AG09309 (cell line): ENCODE results near the gene ALAS1.

ENCODE experiments used
- DNase-seq: peaks from one replicate; pipeline ENCODE4 v3.0.0-alpha.2; 2010; ENCODE audit warnings: low read depth
- H3K4me3 ChIP-seq: 2 replicates; pipeline ENCODE4 v1.5.1; 2011; ENCODE audit warnings: mild to moderate bottlenecking, low read depth, low read length, moderate library complexity; ENCODE audit not compliant: control insufficient read depth
- TF ChIP-seq, protein P1 (sequence below): IDR thresholded peaks from 2 replicates; pipeline ENCODE4 v1.5.1; 2011; ENCODE audit warnings: mild to moderate bottlenecking, low read depth, low read length, inconsistent platforms; ENCODE audit not compliant: insufficient read depth, control insufficient read depth; ENCODE audit errors: missing control alignments

Gene ALAS1

GRCh38 chr3:52248816-52249547 lies 51.0 kb downstream of the ALAS1 start:
- H3K4me3 ChIP-seq = no peak overlapping the region
- TF ChIP-seq, protein P1, sequence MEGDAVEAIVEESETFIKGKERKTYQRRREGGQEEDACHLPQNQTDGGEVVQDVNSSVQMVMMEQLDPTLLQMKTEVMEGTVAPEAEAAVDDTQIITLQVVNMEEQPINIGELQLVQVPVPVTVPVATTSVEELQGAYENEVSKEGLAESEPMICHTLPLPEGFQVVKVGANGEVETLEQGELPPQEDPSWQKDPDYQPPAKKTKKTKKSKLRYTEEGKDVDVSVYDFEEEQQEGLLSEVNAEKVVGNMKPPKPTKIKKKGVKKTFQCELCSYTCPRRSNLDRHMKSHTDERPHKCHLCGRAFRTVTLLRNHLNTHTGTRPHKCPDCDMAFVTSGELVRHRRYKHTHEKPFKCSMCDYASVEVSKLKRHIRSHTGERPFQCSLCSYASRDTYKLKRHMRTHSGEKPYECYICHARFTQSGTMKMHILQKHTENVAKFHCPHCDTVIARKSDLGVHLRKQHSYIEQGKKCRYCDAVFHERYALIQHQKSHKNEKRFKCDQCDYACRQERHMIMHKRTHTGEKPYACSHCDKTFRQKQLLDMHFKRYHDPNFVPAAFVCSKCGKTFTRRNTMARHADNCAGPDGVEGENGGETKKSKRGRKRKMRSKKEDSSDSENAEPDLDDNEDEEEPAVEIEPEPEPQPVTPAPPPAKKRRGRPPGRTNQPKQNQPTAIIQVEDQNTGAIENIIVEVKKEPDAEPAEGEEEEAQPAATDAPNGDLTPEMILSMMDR = no peak
- no peak for DNase-seq

DNA sequence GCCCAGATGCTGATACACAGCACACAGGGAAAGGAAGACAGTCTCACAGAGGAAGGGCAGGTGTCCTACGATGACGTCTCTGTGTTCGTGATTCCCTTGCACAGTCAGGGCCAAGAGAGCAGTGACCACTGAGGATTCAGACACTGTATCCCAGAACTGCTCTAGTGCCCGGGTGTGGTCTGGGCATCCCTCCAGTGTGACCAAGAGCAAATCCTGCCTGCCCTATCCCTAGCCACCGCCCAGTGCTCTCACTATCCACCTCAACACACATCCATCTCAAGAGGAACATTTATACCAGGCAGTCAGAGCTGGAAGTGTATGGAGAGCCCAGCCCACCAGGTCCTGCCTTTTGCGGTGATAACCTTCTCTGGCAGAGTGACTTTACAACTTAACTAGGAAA lies 51.7 kb downstream of the ALAS1 start:
- TF ChIP-seq, protein P1 = no peak
- no peak overlapping the region for H3K4me3 ChIP-seq
- no peak for DNase-seq

DNA sequence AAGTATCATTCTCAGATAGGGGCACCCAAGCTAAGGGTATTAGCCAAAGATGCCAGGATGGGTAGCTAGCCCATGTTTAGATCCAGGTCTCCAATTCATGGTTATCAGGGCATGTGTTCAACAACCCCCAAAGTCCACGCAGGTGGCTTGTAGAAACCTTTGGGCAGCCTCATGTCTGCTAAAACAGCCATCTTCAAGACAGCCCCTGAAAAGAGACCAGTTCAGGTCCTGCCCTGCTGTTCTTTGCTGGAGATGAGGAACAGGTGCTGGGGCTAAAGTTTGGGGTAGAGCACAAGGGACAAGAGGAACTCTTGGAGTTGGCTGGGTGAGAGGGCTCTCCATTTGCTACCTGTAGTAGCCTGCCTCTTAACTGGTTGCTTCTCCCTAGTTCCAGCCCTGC lies 52.2 kb downstream of the ALAS1 start:
- no peak for DNase-seq
- H3K4me3 ChIP-seq = no peak overlapping the region
- TF ChIP-seq, protein P1 = no peak

GRCh38 chr3:52253314-52254304 lies 55.6 kb downstream of the ALAS1 start:
- no peak overlapping the region for H3K4me3 ChIP-seq
- TF ChIP-seq, protein P1 = no peak
- DNase-seq = no peak

DNA sequence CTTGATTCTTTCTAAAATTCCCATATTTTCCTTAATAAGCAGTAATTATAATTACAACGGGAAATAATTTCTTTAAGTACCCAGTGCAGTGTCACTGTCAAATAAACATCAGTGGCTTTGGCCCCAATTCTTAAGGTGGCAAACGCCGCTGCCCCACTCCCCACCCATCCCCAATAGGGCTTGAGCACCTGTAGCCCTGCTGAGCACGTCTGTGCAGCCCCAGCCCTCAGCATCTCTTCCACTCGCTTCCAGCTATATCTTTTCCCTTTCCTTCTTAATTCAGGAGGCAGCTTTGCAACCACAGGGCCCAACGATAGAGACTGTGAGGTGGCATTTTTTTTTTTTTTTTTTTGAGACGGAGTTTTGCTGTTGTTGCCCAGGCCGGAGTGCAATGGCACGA lies 56.6 kb downstream of the ALAS1 start:
- TF ChIP-seq, protein P1 = no peak
- no peak overlapping the region for H3K4me3 ChIP-seq
- DNase-seq = no peak

DNA sequence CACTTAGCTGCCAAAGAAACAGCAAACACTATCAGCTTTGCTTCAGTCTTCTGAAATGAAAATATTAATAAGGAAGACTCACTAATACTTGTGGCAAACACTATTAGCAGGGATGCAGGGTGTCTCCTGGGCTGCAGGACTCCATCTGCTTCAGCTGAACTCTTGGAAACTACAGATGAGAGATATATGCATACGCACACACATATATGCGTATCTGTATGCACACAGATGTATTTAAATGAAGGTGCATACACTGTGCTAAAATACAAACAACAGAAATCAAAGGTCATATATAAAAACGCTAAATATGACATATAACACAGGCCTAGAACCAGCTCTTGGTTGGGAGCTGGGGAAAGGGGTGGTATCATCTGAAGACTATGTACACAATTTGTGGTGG lies 58.2 kb downstream of the ALAS1 start:
- DNase-seq = no peak
- TF ChIP-seq, protein P1 = no peak
- no peak overlapping the region for H3K4me3 ChIP-seq
